Measurements from ENCODE around the gene AFP. TPM values are rescaled to one million over a fixed set of nuclear protein-coding genes. Genes with fewer than 3 reads are reported as not detected.
A peak's percentile ranks its signal among the peaks of the same experiment; 100 is the strongest.

AFP gene
- total and polyA plus RNA-seq, 9 of the 15 experiments (the other 6 are each of a cell fraction or from before 2014, with no cell fraction given) = 0.47 to 6.2 (median 3.0) TPM

DNA sequence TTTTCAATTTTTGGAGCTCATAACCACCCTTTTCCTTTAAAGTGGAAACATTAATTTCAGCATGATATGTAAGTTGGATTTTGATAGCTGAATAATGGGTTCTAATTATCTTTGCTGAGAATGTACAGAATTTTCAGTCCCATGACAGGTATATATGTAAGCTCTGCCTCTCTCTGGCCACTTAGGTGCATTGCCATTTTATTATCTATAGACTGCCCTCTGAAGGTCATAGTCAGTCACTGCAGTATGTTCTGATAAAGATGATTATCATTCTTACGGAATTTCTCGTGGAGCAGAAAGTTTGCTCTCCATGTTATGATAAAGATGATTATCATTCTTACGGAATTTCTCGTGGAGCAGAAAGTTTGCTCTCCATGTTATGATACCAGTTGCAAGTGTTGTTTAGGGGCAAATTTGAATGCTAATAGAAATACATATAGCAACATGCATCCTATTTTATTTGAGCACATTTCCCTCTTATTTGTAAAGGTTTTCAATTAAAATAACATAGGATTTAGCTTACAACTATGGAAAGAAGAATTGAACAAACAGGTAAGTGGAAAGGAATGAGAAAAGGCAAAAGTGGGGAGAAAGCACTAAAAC lies 10.4 kb downstream of the AFP start (continued):
- TF ChIP-seq, protein P1, sequence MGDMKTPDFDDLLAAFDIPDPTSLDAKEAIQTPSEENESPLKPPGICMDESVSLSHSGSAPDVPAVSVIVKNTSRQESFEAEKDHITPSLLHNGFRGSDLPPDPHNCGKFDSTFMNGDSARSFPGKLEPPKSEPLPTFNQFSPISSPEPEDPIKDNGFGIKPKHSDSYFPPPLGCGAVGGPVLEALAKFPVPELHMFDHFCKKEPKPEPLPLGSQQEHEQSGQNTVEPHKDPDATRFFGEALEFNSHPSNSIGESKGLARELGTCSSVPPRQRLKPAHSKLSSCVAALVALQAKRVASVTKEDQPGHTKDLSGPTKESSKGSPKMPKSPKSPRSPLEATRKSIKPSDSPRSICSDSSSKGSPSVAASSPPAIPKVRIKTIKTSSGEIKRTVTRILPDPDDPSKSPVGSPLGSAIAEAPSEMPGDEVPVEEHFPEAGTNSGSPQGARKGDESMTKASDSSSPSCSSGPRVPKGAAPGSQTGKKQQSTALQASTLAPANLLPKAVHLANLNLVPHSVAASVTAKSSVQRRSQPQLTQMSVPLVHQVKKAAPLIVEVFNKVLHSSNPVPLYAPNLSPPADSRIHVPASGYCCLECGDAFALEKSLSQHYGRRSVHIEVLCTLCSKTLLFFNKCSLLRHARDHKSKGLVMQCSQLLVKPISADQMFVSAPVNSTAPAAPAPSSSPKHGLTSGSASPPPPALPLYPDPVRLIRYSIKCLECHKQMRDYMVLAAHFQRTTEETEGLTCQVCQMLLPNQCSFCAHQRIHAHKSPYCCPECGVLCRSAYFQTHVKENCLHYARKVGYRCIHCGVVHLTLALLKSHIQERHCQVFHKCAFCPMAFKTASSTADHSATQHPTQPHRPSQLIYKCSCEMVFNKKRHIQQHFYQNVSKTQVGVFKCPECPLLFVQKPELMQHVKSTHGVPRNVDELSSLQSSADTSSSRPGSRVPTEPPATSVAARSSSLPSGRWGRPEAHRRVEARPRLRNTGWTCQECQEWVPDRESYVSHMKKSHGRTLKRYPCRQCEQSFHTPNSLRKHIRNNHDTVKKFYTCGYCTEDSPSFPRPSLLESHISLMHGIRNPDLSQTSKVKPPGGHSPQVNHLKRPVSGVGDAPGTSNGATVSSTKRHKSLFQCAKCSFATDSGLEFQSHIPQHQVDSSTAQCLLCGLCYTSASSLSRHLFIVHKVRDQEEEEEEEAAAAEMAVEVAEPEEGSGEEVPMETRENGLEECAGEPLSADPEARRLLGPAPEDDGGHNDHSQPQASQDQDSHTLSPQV (IDR thresholded peaks at IDR 0.05) = peak; percentile 33; the same call in 1 of the 2 replicates
- TF ChIP-seq, protein P2, sequence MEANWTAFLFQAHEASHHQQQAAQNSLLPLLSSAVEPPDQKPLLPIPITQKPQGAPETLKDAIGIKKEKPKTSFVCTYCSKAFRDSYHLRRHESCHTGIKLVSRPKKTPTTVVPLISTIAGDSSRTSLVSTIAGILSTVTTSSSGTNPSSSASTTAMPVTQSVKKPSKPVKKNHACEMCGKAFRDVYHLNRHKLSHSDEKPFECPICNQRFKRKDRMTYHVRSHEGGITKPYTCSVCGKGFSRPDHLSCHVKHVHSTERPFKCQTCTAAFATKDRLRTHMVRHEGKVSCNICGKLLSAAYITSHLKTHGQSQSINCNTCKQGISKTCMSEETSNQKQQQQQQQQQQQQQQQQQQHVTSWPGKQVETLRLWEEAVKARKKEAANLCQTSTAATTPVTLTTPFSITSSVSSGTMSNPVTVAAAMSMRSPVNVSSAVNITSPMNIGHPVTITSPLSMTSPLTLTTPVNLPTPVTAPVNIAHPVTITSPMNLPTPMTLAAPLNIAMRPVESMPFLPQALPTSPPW (CRISPR knock-in tag; IDR thresholded peaks at IDR 0.05) = no peak
- TF ChIP-seq SMC3 (conservative IDR thresholded peaks at IDR 0.05; ENCODE audit: insufficient read depth, low read depth, low read length) = peak; percentile 63

DNA sequence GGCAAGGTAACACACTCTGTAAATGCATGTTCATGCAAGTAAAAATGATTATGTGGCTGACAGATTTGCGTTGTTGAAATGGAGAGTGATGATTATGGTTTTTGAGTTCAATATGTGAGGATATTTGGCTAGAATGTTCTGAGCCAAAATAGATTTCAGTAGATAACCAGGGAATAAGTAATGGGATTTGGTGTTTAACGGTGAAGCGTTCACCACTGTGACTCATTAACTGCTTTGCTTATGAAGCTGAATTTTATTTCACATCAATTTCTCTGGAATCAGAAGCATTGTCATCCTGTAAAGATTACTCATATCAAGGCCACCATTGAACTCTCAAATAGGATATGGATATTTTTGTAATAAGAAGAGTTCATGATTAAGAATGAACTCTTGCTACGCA lies 11.7 kb downstream of the AFP start:
- Histone ChIP-seq H3K27me3 (ENCODE audit: control insufficient read depth in 2 of 2, insufficient read depth in 2 of 2, low read length in 2 of 2) (no peaks in the 10 kb centered on the region), H3K27ac (ENCODE audit: extremely low read depth, low read depth, low read length) (no peak overlapping the region), H3K79me2 (ENCODE audit: control insufficient read depth, insufficient read depth, low read length) (no peaks in the 10 kb centered on the region), H3K9me3 (replicated peaks; ENCODE audit: control insufficient read depth, insufficient read depth, low read depth, low read length) (no peaks in the 10 kb centered on the region), H3K4me3 (no peak overlapping the region), H3K9me1 (ENCODE audit: control insufficient read depth, insufficient read depth, low read length) (no peaks in the 10 kb centered on the region), H3K4me1 (replicated peaks in 1 of 2; ENCODE audit: control insufficient read depth in 2 of 2, insufficient read depth in 2 of 2, low read length in 2 of 2) (peaks cover 5 to 12% of the 10 kb centered on the region in 2 experiments; a peak in 3 of 5 replicates), H4K20me1 (replicated peaks; ENCODE audit: control insufficient read depth, insufficient read depth, low read length) (no peaks in the 10 kb centered on the region), H3K4me2 (ENCODE audit: insufficient read depth, low read length) (no peak overlapping the region), H2AFZ (ENCODE audit: low read depth, low read length) (no peak overlapping the region), H3K9ac (ENCODE audit: insufficient read depth in 1 of 2, low read depth in 2 of 2, low read length in 2 of 2) (no peak overlapping the region), H3K36me3 (ENCODE audit: control insufficient read depth, insufficient read depth, low read length) (no peaks in the 10 kb centered on the region)
- no TSS peak for BruUV-seq (replicated peaks)
- ChIA-PET POLR2A (no interaction called here), CTCF (ENCODE audit: low intra/inter-chr PET ratio) (interaction anchor here (0.7 to 1.0 kb wide), 2 partner anchors 135 to 206 kb away, joined by 3 read pairs; no protein-coding TSS in a partner anchor)
- DNase-seq (ENCODE audit: extremely low read depth in 1 of 4, low spot score in 3 of 4) (no peak), FAIRE-seq (no peak), ATAC-seq (no peak)
- intact Hi-C loops (cut with micrococcal nuclease) (loop anchor here (10.0 kb wide), 2 partner anchors 133 to 207 kb away; no protein-coding TSS in a partner anchor), in situ Hi-C loops (cut with MboI) (no loop called here)
- 65% methylated on average over 4 of the region's 4 CpGs for WGBS (ENCODE audit: insufficient coverage, low coverage, missing lambda C conversion rate)
- no peak for TF ChIP-seq SPI1 (IDR thresholded peaks at IDR 0.05; ENCODE audit: borderline replicate concordance, low read depth, low read length)
- no peak for TF ChIP-seq HDGF (IDR thresholded peaks at IDR 0.05)
- no peak for TF ChIP-seq RBFOX2 (IDR thresholded peaks at IDR 0.05; ENCODE audit: low read depth, low read length)
- no peak for TF ChIP-seq FOXP1 (CRISPR knock-in tag; IDR thresholded peaks at IDR 0.05)
- no peak for TF ChIP-seq ZNF133 (CRISPR knock-in tag; IDR thresholded peaks at IDR 0.05)
- TF ChIP-seq CBFB (CRISPR knock-in tag; IDR thresholded peaks at IDR 0.05) = no peak
- no peak for TF ChIP-seq SNIP1 (IDR thresholded peaks at IDR 0.05; ENCODE audit: low read depth)
- TF ChIP-seq TRIM24 (IDR thresholded peaks at IDR 0.05) = no peak
